AG09319 (cell line): ENCODE results near the gene SERPINA12.

Experiments used
- DNase-seq: peaks from one replicate; pipeline ENCODE4 v3.0.0-alpha.2; 2010; ENCODE audit warnings: low read depth; ENCODE audit errors: extremely low read depth
- CTCF ChIP-seq: IDR thresholded peaks from 2 replicates; pipeline ENCODE4 v1.5.1; 2011; ENCODE audit warnings: low read depth, mild to moderate bottlenecking, inconsistent platforms, low read length, moderate library complexity

The SERPINA12 gene

GRCh38 chr14:94536836-94537235 lies 27.6 kb upstream of the SERPINA12 start:
- no peak for TF ChIP-seq CTCF
- DNase-seq, result no peak

- DNase-seq, result no peak
- no peak for TF ChIP-seq CTCF
Observed at GRCh38 chr14:94535506-94535905, 26.2 kb upstream of the SERPINA12 start.

- TF ChIP-seq CTCF, result no peak
- no peak for DNase-seq
Observed at GRCh38 chr14:94532447-94532846, 23.2 kb upstream of the SERPINA12 start.

GRCh38 chr14:94531187-94531586 lies 21.9 kb upstream of the SERPINA12 start:
- DNase-seq, result no peak
- no peak for TF ChIP-seq CTCF

- TF ChIP-seq CTCF, result no peak
- DNase-seq, result no peak
Observed at GRCh38 chr14:94524093-94524492, 14.8 kb upstream of the SERPINA12 start.

GRCh38 chr14:94523265-94523664 lies 14.0 kb upstream of the SERPINA12 start:
- DNase-seq, result no peak
- no peak for TF ChIP-seq CTCF

- no peak for TF ChIP-seq CTCF
- no peak for DNase-seq
Observed at GRCh38 chr14:94522115-94522724, 13.0 kb upstream of the SERPINA12 start.
